HUDEP-2 (cell line): ENCODE results near the gene EVX1.

ENCODE experiments used
- DNase-seq, 76 experiments: peaks; one replicate each; lab custom pipeline; 2025; ENCODE audit not compliant: unreplicated experiment in 76 of 76; lab: John Stamatoyannopoulos, UW

The EVX1 gene

GRCh38 chr7:27204851-27205322, 37.7 kb upstream of the EVX1 start:
- DNase-seq, result no peak

DNA sequence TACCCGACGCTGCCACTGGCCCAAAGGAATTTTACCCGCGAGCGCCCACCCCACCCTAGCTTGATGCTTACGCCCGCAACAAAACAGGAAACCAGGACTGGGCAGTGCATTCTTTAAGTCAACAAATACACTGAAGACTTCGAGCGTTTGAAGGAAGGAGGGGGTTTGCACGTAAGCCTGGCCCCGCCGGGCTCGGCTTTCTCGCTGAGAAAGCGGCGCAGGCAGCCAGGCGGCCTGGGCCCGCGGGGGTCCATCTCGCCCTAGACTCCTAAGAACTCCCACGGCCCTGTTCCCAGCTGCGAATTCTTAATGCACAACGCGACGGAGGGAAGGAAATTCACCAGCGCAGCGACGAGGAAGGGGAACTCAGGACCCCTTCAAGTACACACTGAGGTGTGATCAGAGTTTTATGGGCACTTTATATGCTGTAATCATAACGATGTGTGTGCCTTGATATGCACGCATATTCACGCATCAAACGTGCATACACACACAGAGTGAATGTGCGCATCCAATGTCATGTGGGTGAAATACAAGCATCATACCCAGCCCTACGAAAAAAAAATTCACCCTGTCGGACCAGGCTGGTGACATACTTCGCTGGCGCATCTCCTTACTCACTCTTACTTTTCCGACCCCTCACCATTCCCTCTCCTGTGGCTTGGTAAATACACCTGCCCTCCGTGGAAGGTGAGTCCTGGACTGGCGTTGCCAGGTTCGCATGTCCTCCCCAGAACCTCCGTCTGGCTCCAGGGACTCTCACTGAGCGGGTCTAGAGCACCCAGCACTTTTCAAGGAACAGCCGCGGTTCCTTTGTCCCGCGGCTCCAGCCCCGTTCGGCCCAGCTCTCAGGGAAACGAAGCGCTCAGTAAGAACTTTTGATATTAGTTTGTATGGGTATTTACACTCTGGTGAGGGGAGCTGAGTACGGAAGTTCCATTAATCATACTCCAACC, 37.0 kb upstream of the EVX1 start:
- no peak for DNase-seq

GRCh38 chr7:27207348-27207985, 35.1 kb upstream of the EVX1 start:
- no peak for DNase-seq

- no peak for DNase-seq
These were observed 33.6 kb upstream of the EVX1 start for GRCh38 chr7:27208998-27209397.

GRCh38 chr7:27209933-27210440, 32.6 kb upstream of the EVX1 start:
- DNase-seq, result no peak

DNA sequence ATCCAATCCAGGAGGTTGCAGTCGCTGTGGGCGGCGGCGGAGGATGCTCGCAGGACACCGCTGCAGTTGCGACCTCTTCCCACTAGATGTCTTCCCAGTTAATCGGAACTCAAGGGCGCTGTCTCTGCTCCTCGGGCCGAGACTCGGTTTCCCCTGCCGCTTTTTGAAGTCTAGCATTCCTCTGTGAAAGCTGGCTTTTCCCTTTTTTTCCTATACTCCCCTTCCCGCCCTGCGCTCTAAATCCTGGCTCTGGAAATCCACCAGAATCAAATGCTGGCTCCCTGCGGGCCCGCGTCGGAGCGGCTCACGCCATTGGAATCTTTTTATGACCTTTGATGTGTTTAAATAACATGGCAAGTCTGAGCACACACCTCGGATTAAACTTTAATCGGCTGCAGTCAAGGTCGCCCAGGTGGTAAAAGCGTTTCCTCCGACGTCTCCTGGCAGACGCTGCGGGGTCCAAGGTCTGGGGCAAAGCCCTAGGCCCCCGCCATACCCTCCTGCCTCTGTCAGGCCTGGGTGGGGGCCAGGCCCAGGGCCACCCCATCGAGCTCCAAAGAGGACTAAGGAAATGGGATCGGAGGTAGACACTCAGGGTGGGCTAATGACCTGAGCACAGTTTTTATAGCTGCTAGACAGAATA, 32.0 kb upstream of the EVX1 start:
- peak in 11 of 76 experiments; percentile 7 to 45 (median 17) for DNase-seq

DNA sequence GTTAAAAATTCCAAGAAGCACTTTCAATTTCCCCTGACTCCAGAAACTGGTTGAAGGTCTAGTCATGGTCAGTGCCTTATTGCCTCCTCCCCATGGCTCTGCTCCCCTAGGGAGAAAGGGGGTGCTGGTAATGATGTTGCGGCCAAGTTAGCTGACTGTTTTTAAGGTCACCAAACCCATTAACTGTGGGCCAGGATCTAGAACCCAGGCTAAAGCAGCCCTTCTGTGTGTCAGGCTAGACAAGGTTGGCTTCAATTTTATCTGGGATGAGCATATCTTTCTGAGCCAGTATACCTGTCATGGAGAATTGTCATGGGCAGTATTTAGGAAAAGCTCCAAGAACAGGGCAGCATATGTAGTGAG, 31.5 kb upstream of the EVX1 start:
- no peak for DNase-seq

DNA sequence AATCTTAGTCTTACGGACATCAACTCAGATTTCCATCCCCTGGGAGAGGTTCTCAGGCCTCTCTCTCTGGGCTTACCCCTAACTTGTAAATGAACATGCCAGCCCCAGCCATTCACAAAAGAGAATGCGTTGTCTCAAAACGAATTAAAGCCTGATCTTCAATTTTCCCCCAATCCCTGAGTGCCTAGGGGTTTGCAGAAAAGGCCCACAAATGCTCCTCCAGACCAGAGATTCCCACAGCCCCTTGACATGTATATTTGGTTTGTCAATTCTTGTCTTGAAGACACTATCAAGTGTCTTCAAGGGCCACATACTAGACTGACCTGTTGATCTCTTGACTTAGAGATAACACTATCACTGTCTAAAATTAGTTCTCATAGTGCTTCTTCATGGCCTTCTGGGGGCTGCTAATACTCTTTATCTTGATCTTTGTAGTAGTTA, 30.8 kb upstream of the EVX1 start:
- DNase-seq, result no peak

DNA sequence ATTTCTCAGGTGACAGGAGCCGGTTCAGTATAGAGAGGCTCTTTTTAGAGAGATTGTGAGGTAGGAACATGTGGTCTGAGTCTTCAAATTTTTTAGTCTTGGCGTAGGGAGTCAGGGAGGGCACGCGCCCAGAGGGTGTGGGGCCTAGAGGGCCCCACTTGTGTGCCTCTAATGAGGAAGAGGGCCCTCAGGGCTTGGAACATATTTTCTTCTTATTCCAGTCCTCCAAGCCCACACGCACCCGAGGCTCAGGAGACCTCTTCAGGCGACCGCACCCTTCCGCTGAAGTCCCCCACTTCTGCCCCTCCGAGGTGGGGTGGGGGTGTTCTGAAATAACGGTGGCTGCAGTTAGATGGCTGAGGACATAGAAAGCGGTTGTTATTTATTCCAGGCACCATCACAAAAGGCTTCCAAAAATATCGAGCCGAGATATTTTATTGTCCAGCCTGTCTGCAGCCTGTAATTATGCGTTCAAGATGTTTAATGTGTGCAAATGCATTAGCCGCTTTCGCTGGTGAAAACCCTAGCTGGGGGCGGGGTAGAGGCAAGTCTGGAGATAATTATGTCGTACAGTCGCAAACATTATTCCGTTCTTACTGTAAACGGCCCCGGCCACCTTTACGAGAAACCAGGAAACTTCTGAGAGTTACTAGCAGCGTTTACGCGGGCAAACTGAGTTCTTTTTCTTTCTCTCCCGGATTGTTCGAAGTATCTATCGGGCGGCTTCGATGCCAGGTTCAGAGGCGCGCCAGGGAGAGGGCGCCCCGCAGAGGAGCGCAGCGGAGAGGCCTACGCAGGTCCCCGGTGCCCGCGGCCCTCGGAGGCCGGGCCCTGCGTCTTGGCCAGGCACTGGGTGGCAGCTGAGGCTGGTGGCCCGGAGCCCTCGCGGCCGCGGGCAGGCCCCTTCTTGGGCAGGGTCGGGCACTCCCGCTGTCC, 29.8 kb upstream of the EVX1 start:
- DNase-seq, result no peak

- no peak for DNase-seq
These were observed 29.0 kb upstream of the EVX1 start for GRCh38 chr7:27213433-27214238.

GRCh38 chr7:27214239-27214950, 28.2 kb upstream of the EVX1 start:
- no peak for DNase-seq

- no peak for DNase-seq
These were observed 27.2 kb upstream of the EVX1 start for GRCh38 chr7:27215356-27215755.

GRCh38 chr7:27217951-27218350, 24.7 kb upstream of the EVX1 start:
- DNase-seq, result no peak

- DNase-seq, result no peak
These were observed 22.8 kb upstream of the EVX1 start for GRCh38 chr7:27219821-27220220.

DNA sequence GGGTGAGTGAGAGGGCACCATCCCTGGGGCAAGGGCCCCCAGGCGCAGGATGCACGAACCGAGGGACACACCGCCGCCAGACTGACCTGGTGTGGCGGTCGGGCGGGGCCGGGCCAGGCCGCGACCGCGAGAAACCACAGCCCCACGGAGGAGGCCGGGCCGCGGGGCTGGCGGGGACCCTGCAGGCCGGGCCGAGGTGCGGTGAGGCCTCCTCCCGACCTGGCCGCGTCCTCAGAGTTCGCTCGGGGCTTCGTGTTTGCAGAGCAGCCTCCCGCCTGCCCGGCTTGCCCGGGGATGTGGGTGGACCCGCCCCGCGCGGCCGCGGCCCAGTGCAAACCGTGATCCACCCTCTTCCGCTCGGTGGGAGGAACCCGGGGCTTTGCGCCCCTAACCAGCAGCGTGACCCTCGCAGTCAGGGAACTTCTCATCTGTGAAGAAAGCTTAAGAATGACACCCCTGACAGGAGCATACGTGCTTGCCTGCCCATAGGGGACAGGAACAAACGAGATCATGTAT, 22.1 kb upstream of the EVX1 start:
- no peak for DNase-seq

DNA sequence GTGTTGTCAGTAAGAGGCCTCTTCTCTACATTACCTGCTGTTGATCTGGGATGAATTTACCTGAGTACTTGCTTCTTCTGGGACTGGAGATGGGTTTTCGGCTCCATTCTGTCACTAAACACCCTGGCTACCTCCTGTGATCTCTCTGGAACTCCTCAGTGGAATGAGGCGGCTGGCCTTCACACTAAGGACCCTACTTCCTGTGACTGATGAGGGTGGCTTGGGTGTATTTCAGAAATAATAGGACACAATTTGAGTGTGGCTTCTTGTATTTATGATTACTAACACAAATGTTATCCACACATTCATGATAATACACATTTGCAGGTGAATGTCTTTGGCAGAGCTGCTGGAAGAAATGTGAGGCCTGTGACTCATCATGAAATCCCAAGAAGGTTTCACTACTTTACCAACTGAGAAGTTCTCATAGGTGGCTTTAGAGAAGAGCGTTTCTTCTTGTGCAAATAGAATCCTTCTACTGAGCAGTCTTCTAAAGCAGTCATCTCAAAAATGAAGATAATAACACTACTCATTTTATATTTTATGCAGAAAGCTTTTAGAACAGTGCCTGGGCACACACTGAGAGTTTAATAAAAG, 21.3 kb upstream of the EVX1 start:
- DNase-seq, result no peak

DNA sequence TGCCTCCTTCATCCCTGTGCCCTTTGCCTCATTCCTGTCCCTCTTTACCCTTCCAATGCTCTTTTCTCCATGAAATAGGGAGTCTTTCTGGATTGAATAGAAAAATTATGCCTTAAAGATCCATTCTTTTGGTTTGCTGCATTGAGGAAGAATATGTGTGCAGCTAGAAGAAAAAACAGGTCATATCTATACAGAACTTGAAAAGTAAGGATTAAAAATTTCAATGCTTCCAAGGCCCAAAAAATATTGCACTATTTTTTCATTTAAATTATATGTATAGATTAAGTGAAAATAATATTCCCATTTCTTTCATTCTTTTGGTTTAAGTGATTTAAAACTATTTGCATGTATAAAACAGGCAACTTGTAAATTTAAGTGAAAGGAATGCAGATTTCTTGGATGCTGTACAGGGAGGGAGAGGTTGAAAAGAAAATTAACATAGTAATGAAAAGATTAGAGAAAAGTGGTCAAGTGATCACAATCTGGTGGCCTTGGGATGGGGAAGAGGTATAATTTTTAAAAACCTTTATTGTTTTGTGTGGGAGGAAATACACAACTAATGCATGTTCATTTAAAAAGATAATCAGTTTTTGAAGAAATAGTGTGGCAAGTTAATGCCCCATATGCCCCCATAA, 18.5 kb upstream of the EVX1 start:
- no peak for DNase-seq
